H9 (cell line): ENCODE measurements around the gene BIN1. TPM values are rescaled to one million over a fixed set of nuclear protein-coding genes. Genes with fewer than 3 reads are reported as not detected.

Experiments used
- DNase-seq: peaks from one replicate; pipeline ENCODE4 v3.0.0-alpha.2; 2017
- H2AFZ ChIP-seq: one replicate; pipeline ENCODE4 v1.6.1; 2013; ENCODE audit warnings: mild to moderate bottlenecking, low read length, control low read depth, moderate library complexity
- H2AK5ac ChIP-seq: 2 replicates; pipeline ENCODE4 v1.6.1; 2013; ENCODE audit warnings: low read length, control low read depth, mixed read lengths; ENCODE audit not compliant: insufficient read length
- H2BK120ac ChIP-seq: one replicate; pipeline ENCODE4 v1.6.1; 2013; ENCODE audit warnings: low read depth, mild to moderate bottlenecking, low read length, control low read depth, inconsistent platforms; ENCODE audit not compliant: poor library complexity, severe bottlenecking
- H2BK12ac ChIP-seq: 2 replicates; pipeline ENCODE4 v1.6.1; 2013; ENCODE audit warnings: low read length, control low read depth, mixed read lengths, low read depth; ENCODE audit not compliant: insufficient read length
- H2BK15ac ChIP-seq: 2 replicates; pipeline ENCODE4 v1.6.1; 2013; ENCODE audit warnings: low read depth, low read length, control low read depth
- H2BK20ac ChIP-seq: one replicate; pipeline ENCODE4 v1.6.1; 2013; ENCODE audit warnings: low read depth, mild to moderate bottlenecking, low read length, control low read depth, inconsistent platforms; ENCODE audit not compliant: poor library complexity, severe bottlenecking
- H2BK5ac ChIP-seq: 2 replicates; pipeline ENCODE4 v1.6.1; 2013; ENCODE audit warnings: low read length, control low read depth, mixed read lengths; ENCODE audit not compliant: insufficient read length
- H3K14ac ChIP-seq: 2 replicates; pipeline ENCODE4 v1.6.1; 2013; ENCODE audit warnings: low read length, control low read depth; ENCODE audit not compliant: insufficient read depth
- H3K18ac ChIP-seq: 2 replicates; pipeline ENCODE4 v1.6.1; 2013; ENCODE audit warnings: low read depth, mild to moderate bottlenecking, mixed read lengths, low read length, control low read depth; ENCODE audit not compliant: insufficient read length
- H3K23ac ChIP-seq: 2 replicates; pipeline ENCODE4 v1.6.1; 2013; ENCODE audit warnings: low read length, control low read depth, mixed read lengths, low read depth; ENCODE audit not compliant: insufficient read length
- H3K23me2 ChIP-seq: 2 replicates; pipeline ENCODE4 v1.6.1; 2013; ENCODE audit warnings: low read depth, mild to moderate bottlenecking, mixed read lengths, low read length, control low read depth; ENCODE audit not compliant: insufficient read length, poor library complexity, severe bottlenecking
- H3K27ac ChIP-seq: 2 replicates; pipeline ENCODE4 v1.5.1; 2013; ENCODE audit warnings: low read length, control low read depth, mixed read lengths, low read depth; ENCODE audit not compliant: insufficient read length
- H3K27me3 ChIP-seq: 2 replicates; pipeline ENCODE4 v1.6.1; 2013; ENCODE audit warnings: low read length, control low read depth, inconsistent platforms; ENCODE audit not compliant: insufficient read depth
- H3K4ac ChIP-seq: 2 replicates; pipeline ENCODE4 v1.6.1; 2013; ENCODE audit warnings: low read depth, mild to moderate bottlenecking, control low read depth, inconsistent platforms, low read length, moderate library complexity
- H3K4me1 ChIP-seq: 2 replicates; pipeline ENCODE4 v1.6.1; 2013; ENCODE audit warnings: low read length, control low read depth, inconsistent platforms; ENCODE audit not compliant: insufficient read depth
- H3K4me2 ChIP-seq: 2 replicates; pipeline ENCODE4 v1.6.1; 2013; ENCODE audit warnings: low read length, control low read depth, mixed read lengths; ENCODE audit not compliant: insufficient read length, insufficient read depth
- H3K56ac ChIP-seq: 2 replicates; pipeline ENCODE4 v1.6.1; 2013; ENCODE audit warnings: low read depth, mild to moderate bottlenecking, mixed read lengths, low read length, control low read depth; ENCODE audit not compliant: insufficient read length
- H3K79me1 ChIP-seq: 2 replicates; pipeline ENCODE4 v1.6.1; 2013; ENCODE audit warnings: low read depth, mild to moderate bottlenecking, moderate library complexity, low read length, control low read depth, inconsistent platforms; ENCODE audit not compliant: insufficient read depth, poor library complexity, severe bottlenecking
- H3K79me2 ChIP-seq: 2 replicates; pipeline ENCODE4 v1.6.1; 2013; ENCODE audit warnings: low read length, control low read depth, inconsistent platforms; ENCODE audit not compliant: insufficient read depth
- H3K9ac ChIP-seq: 2 replicates; pipeline ENCODE4 v1.6.1; 2013; ENCODE audit warnings: low read length, control low read depth, mixed read lengths; ENCODE audit not compliant: insufficient read length; ENCODE audit errors: extremely low read depth
- H3K9me3 ChIP-seq: one replicate; pipeline ENCODE4 v1.6.1; 2013; ENCODE audit warnings: low read depth, low read length, inconsistent platforms; ENCODE audit not compliant: control insufficient read depth
- H3T11ph ChIP-seq: one replicate; pipeline ENCODE4 v1.6.1; 2013; ENCODE audit warnings: mild to moderate bottlenecking, low read length, control low read depth, inconsistent platforms
- H4K20me1 ChIP-seq: one replicate; pipeline ENCODE4 v1.6.1; 2013; ENCODE audit not compliant: control insufficient read depth, insufficient read length, insufficient read depth
- H4K5ac ChIP-seq: 2 replicates; pipeline ENCODE4 v1.6.1; 2013; ENCODE audit warnings: low read depth, mild to moderate bottlenecking, mixed read lengths, low read length, control low read depth; ENCODE audit not compliant: insufficient read length
- H4K8ac ChIP-seq: replicated peaks from 2 replicates; pipeline ENCODE4 v1.6.1; 2013; ENCODE audit warnings: low read length, control low read depth, mixed read lengths, low read depth; ENCODE audit not compliant: insufficient read length
- H4K91ac ChIP-seq: 2 replicates; pipeline ENCODE4 v1.6.1; 2013; ENCODE audit warnings: low read depth, mild to moderate bottlenecking, moderate library complexity, mixed read lengths, low read length, control low read depth; ENCODE audit not compliant: insufficient read length
- H3K27ac Mint-ChIP-seq, 3 experiments: 2 replicates in 2 of 3; 3 replicates in 1 of 3; pipeline ENCODE4 v1.8.0; 2020 to 2021; ENCODE audit warnings: mixed read lengths in 3 of 3, mild to moderate bottlenecking in 1 of 3, moderate library complexity in 1 of 3
- H3K27me3 Mint-ChIP-seq: 2 replicates; pipeline ENCODE4 v1.8.0; 2021; ENCODE audit warnings: low read depth, mild to moderate bottlenecking, moderate library complexity, mixed read lengths
- H3K36me3 Mint-ChIP-seq, 3 experiments: 2 replicates in 2 of 3; 3 replicates in 1 of 3; pipeline ENCODE4 v1.8.0; 2020 to 2021; ENCODE audit warnings: low read depth in 3 of 3, mixed read lengths in 3 of 3; ENCODE audit not compliant: insufficient read depth in 1 of 3
- H3K4me1 Mint-ChIP-seq, 2 experiments: 2 replicates each; pipeline ENCODE4 v1.8.0; 2020; ENCODE audit warnings: mixed read lengths in 2 of 2
- H3K4me3 Mint-ChIP-seq, 2 experiments: 2 replicates in 1 of 2; 3 replicates in 1 of 2; pipeline ENCODE4 v1.8.0; 2020 to 2021; ENCODE audit warnings: mild to moderate bottlenecking in 2 of 2, mixed read lengths in 2 of 2, moderate library complexity in 1 of 2
- H3K9me3 Mint-ChIP-seq, 2 experiments: 2 replicates in 1 of 2; 3 replicates in 1 of 2; pipeline ENCODE4 v1.8.0; 2020; ENCODE audit warnings: mild to moderate bottlenecking in 2 of 2, mixed read lengths in 2 of 2, moderate library complexity in 1 of 2
- WGBS: extraction: QIAGEN DNeasy Blood & Tissue Kit; methylation state at CpG from one replicate; pipeline ENCODE4 v1.1.7; 2013; ENCODE audit warnings: missing lambda C conversion rate, low lambda C conversion rate, mixed read lengths; ENCODE audit not compliant: insufficient read length; ENCODE audit errors: extremely low coverage; 5-methylcytosine and 5-hydroxymethylcytosine counted together
- total RNA-seq: library from RNA; stranded (reverse); gene quantifications from 2 replicates; pipeline ENCODE4 v1.2.1, GENCODE V29; 2021
- TF ChIP-seq, protein P1 (sequence below): fragments of 200-600 bp; sonication (generic); conservative IDR thresholded peaks from 3 replicates; pipeline ENCODE4 v1.8.0; 2021; ENCODE audit warnings: antibody characterized with exemption, mild to moderate bottlenecking

BIN1 gene
- total RNA-seq, 1 experiment from 2014 or later = 32.0 TPM

DNA sequence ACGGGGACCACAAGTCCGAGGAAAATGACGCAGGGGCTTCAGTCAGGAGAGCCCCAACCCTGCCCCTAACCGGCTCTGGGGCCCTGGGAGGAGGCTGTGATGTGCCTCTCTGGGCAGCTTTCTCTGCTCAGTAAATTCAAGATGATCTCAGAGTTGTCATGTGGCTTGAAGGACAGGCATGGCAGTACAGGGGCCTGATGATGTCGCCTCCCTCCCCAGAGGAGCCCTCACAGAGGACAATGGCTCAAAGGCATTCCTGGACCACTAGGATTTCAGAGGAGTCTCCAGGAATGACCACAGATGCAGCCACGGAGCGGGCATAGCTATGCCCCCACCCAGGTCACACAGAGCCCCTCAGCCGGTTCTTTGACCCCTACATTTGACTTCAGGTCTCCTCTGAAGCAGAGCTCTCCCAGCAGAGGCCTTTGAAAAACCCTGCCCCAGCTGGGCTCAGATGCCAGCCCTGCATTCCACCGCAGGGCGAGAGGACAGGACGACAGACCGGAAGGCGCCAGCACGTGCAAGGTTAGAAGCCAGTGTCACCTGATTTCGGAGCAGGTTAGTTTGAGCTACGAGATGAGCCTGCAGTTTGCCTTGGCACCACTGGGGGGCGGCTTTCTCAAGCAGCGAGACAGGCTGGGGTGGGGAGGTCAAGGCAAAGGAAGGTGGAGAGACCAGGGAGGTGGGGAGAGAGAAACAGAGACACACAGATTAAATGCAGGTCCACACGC lies 39.2 kb downstream of the BIN1 start:
- Histone ChIP-seq H4K8ac (no peak overlapping the region), H4K91ac (no peak overlapping the region), H3K4me1 (no peaks in the 10 kb centered on the region; the same call in 1 of the 2 replicates), H3K4ac (no peak overlapping the region; the same call in 1 of the 2 replicates), H3K23ac (no peak overlapping the region), H3K23me2 (no peaks in the 10 kb centered on the region), H3K79me2 (no peaks in the 10 kb centered on the region), H2BK120ac (no peak overlapping the region), H3K27me3 (no peaks in the 10 kb centered on the region; the same call in 1 of the 2 replicates), H3K27ac (no peak overlapping the region), H3K18ac (no peak overlapping the region), H3K56ac (no peak overlapping the region), H3K14ac (no peak overlapping the region), H3T11ph (no peak overlapping the region), H4K5ac (no peak overlapping the region), H3K9me3 (no peaks in the 10 kb centered on the region), H2BK15ac (no peak overlapping the region), H2AK5ac (no peak overlapping the region), H2AFZ (no peak overlapping the region), H2BK20ac (no peak overlapping the region), H3K9ac (no peak overlapping the region), H3K79me1 (no peaks in the 10 kb centered on the region), H3K4me2 (no peak overlapping the region), H4K20me1 (peaks cover 4% of the 10 kb centered on the region), H2BK12ac (no peak overlapping the region), H2BK5ac (no peak overlapping the region)
- Mint-ChIP-seq H3K4me1 (peaks cover 0 to 16% of the 10 kb centered on the region in 2 experiments; a peak in 3 of 4 replicates), H3K9me3 (no peaks in the 10 kb centered on the region), H3K36me3 (peaks cover 7 to 13% (median 9%) of the 10 kb centered on the region in 3 experiments; a peak in 5 of 7 replicates), H3K4me3 (no peak overlapping the region), H3K27ac (peak overlapping the region in 2 of 3 experiments; percentile 63 to 71; a peak in 3 of 7 replicates), H3K27me3 (peaks cover 2% of the 10 kb centered on the region; the same call in 1 of the 2 replicates)
- WGBS = no CpG with 5 or more reads among the region's 19 CpGs
- DNase-seq = peak; percentile 87
- TF ChIP-seq, protein P1, sequence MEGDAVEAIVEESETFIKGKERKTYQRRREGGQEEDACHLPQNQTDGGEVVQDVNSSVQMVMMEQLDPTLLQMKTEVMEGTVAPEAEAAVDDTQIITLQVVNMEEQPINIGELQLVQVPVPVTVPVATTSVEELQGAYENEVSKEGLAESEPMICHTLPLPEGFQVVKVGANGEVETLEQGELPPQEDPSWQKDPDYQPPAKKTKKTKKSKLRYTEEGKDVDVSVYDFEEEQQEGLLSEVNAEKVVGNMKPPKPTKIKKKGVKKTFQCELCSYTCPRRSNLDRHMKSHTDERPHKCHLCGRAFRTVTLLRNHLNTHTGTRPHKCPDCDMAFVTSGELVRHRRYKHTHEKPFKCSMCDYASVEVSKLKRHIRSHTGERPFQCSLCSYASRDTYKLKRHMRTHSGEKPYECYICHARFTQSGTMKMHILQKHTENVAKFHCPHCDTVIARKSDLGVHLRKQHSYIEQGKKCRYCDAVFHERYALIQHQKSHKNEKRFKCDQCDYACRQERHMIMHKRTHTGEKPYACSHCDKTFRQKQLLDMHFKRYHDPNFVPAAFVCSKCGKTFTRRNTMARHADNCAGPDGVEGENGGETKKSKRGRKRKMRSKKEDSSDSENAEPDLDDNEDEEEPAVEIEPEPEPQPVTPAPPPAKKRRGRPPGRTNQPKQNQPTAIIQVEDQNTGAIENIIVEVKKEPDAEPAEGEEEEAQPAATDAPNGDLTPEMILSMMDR = peak; percentile 82
